Measurements from ENCODE around the gene TUBA3D.
"Not testable (repeated sequence)": the region's sequence is repeated elsewhere in the genome, so short reads cannot be mapped to it uniquely, and the experiment has no call there.

DNA sequence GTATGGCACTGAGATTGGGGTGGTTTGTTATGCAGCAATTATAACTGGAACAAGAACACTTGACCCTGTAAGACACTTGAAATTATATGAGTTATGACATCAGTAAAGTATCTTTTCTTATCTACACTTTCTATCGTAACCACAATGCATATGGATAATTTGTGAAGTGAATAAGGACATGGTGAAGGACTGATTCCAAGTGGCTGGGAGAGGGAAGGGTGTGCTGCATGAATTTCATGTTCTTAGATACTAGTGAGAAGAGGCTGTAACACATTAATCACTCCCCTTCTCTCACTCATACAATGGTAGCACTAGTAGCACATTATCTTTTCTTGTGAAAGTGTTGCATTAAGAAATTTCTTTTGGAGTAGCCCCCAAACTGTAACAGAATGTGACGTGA is 21.0 kb upstream of the TUBA3D start:
- TF ChIP-seq, protein P1, sequence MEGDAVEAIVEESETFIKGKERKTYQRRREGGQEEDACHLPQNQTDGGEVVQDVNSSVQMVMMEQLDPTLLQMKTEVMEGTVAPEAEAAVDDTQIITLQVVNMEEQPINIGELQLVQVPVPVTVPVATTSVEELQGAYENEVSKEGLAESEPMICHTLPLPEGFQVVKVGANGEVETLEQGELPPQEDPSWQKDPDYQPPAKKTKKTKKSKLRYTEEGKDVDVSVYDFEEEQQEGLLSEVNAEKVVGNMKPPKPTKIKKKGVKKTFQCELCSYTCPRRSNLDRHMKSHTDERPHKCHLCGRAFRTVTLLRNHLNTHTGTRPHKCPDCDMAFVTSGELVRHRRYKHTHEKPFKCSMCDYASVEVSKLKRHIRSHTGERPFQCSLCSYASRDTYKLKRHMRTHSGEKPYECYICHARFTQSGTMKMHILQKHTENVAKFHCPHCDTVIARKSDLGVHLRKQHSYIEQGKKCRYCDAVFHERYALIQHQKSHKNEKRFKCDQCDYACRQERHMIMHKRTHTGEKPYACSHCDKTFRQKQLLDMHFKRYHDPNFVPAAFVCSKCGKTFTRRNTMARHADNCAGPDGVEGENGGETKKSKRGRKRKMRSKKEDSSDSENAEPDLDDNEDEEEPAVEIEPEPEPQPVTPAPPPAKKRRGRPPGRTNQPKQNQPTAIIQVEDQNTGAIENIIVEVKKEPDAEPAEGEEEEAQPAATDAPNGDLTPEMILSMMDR (IDR thresholded peaks at IDR 0.05; ENCODE audit: insufficient read depth, low read length, poor library complexity, severe bottlenecking), result not testable (repeated sequence)
- not testable (repeated sequence) for TF ChIP-seq EZH2phosphoT487 (conservative IDR thresholded peaks at IDR 0.05; ENCODE audit: low read length)

Measured in SU-DHL-6 (cell line).